ENCODE data around the gene LIN9.

The LIN9 gene

GRCh38 chr1:226222686-226223085, 86.3 kb downstream of the LIN9 start:
- Histone ChIP-seq H3K9me3 (ENCODE audit: control insufficient read depth, insufficient read depth, low read length) (no peaks in the 10 kb centered on the region), H3K4me3 (ENCODE audit: low read length) (no peak overlapping the region)

GRCh38 chr1:226220473-226221189, 88.3 kb downstream of the LIN9 start:
- no peaks in the 10 kb centered on the region for H3K79me2 ChIP-seq (ENCODE audit: control insufficient read depth, low read length)
- H3K27ac ChIP-seq (ENCODE audit: low read depth, low read length) = no peak overlapping the region
- H3K36me3 ChIP-seq (ENCODE audit: control insufficient read depth, low read length) = no peaks in the 10 kb centered on the region
- H3K9me2 ChIP-seq (replicated peaks; ENCODE audit: control insufficient read depth, low read length) = no peaks in the 10 kb centered on the region
- no peak overlapping the region for H3K4me2 ChIP-seq (ENCODE audit: low read length)
- H3K9me3 ChIP-seq (ENCODE audit: control insufficient read depth, insufficient read depth, low read length) = no peaks in the 10 kb centered on the region
- H3K4me3 ChIP-seq (ENCODE audit: low read length) = no peak overlapping the region
- TF ChIP-seq CTCF (IDR thresholded peaks at IDR 0.05; ENCODE audit: low read depth, low read length, poor library complexity, severe bottlenecking) = no peak
- peaks cover 11% of the 10 kb centered on the region for H3F3A ChIP-seq (ENCODE audit: control insufficient read depth, insufficient read depth)
- H3K27me3 ChIP-seq (ENCODE audit: control insufficient read depth, low read length) = peaks cover 5% of the 10 kb centered on the region
- H3K4me1 ChIP-seq (ENCODE audit: control insufficient read depth, low read length) = peaks cover 21% of the 10 kb centered on the region
- H4K20me1 ChIP-seq (ENCODE audit: control insufficient read depth, insufficient read depth, low read depth, low read length) = no peaks in the 10 kb centered on the region

More at GRCh38 chr1:226222686-226223085, 86.3 kb downstream of the LIN9 start:
- Histone ChIP-seq H3K36me3 (ENCODE audit: control insufficient read depth, low read length) (no peaks in the 10 kb centered on the region), H3K27ac (ENCODE audit: low read depth, low read length) (no peak overlapping the region), H3K27me3 (ENCODE audit: control insufficient read depth, low read length) (peaks cover 5% of the 10 kb centered on the region), H3K9me2 (replicated peaks; ENCODE audit: control insufficient read depth, low read length) (no peaks in the 10 kb centered on the region), H3K4me2 (ENCODE audit: low read length) (peak overlapping the region; percentile 95; the same call in 1 of the 2 replicates), H3K79me2 (ENCODE audit: control insufficient read depth, low read length) (no peaks in the 10 kb centered on the region), H3K4me1 (ENCODE audit: control insufficient read depth, low read length) (peaks cover 39% of the 10 kb centered on the region), H4K20me1 (ENCODE audit: control insufficient read depth, insufficient read depth, low read depth, low read length) (no peaks in the 10 kb centered on the region), H3F3A (ENCODE audit: control insufficient read depth, insufficient read depth) (peaks cover 14% of the 10 kb centered on the region)
- TF ChIP-seq EZH2phosphoT487 (IDR thresholded peaks at IDR 0.05; ENCODE audit: borderline replicate concordance, low read length) (no peak), CTCF (IDR thresholded peaks at IDR 0.05; ENCODE audit: low read depth, low read length, poor library complexity, severe bottlenecking) (no peak)

- H3K79me2 ChIP-seq (ENCODE audit: control insufficient read depth, low read length) = no peaks in the 10 kb centered on the region
- TF ChIP-seq EZH2phosphoT487 (IDR thresholded peaks at IDR 0.05; ENCODE audit: borderline replicate concordance, low read length) (no peak), CTCF (IDR thresholded peaks at IDR 0.05; ENCODE audit: low read depth, low read length, poor library complexity, severe bottlenecking) (no peak)
- H3K4me1 ChIP-seq (ENCODE audit: control insufficient read depth, low read length) = peaks cover 18% of the 10 kb centered on the region
- no peak overlapping the region for H3K4me3 ChIP-seq (ENCODE audit: low read length)
- H3F3A ChIP-seq (ENCODE audit: control insufficient read depth, insufficient read depth) = peaks cover 8% of the 10 kb centered on the region; the same call in 1 of the 2 replicates
- H3K36me3 ChIP-seq (ENCODE audit: control insufficient read depth, low read length) = no peaks in the 10 kb centered on the region
- no peaks in the 10 kb centered on the region for H4K20me1 ChIP-seq (ENCODE audit: control insufficient read depth, insufficient read depth, low read depth, low read length)
- no peak overlapping the region for H3K27ac ChIP-seq (ENCODE audit: low read depth, low read length)
- no peak overlapping the region for H3K4me2 ChIP-seq (ENCODE audit: low read length)
- H3K9me3 ChIP-seq (ENCODE audit: control insufficient read depth, insufficient read depth, low read length) = no peaks in the 10 kb centered on the region
- no peaks in the 10 kb centered on the region for H3K9me2 ChIP-seq (replicated peaks; ENCODE audit: control insufficient read depth, low read length)
- H3K27me3 ChIP-seq (ENCODE audit: control insufficient read depth, low read length) = no peaks in the 10 kb centered on the region
Measured at GRCh38 chr1:226217273-226217672, 91.7 kb downstream of the LIN9 start.
